GM10266 (cell line): Measurements from ENCODE around the gene PRDM10.

Experiments used
- DNase-seq: peaks from one replicate; pipeline ENCODE4 v3.0.0; 2012; ENCODE audit errors: extremely low spot score
- TF ChIP-seq, protein P1 (sequence below): IDR thresholded peaks from 2 replicates; pipeline ENCODE4 v1.5.1; 2012; ENCODE audit warnings: mild to moderate bottlenecking, low read depth; ENCODE audit not compliant: control insufficient read depth, insufficient read depth; ENCODE audit errors: missing control alignments

The PRDM10 gene

DNA sequence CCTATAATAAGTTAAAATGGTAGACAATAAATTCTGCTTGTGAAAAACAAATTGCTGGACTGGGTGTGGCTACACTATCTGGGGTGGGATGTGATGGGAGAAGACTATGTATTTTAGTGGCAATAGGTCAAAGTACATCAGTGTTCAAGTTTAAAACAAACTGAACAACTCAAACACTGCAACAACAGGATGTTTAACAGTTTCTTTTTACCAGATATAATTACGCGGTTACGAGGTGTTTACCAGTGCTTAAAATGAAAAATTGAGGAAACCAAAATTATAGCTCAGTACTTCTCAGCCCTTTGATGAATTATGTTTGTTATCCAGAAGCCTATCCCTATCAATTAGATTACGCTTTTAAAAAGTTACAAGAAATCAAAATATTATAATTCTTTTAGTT, 3.2 kb downstream of the PRDM10 start:
- no peak for DNase-seq
- TF ChIP-seq, protein P1, sequence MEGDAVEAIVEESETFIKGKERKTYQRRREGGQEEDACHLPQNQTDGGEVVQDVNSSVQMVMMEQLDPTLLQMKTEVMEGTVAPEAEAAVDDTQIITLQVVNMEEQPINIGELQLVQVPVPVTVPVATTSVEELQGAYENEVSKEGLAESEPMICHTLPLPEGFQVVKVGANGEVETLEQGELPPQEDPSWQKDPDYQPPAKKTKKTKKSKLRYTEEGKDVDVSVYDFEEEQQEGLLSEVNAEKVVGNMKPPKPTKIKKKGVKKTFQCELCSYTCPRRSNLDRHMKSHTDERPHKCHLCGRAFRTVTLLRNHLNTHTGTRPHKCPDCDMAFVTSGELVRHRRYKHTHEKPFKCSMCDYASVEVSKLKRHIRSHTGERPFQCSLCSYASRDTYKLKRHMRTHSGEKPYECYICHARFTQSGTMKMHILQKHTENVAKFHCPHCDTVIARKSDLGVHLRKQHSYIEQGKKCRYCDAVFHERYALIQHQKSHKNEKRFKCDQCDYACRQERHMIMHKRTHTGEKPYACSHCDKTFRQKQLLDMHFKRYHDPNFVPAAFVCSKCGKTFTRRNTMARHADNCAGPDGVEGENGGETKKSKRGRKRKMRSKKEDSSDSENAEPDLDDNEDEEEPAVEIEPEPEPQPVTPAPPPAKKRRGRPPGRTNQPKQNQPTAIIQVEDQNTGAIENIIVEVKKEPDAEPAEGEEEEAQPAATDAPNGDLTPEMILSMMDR = no peak

GRCh38 chr11:129998905-129999304, 3.7 kb downstream of the PRDM10 start:
- TF ChIP-seq, protein P1 = no peak
- DNase-seq = no peak

DNA sequence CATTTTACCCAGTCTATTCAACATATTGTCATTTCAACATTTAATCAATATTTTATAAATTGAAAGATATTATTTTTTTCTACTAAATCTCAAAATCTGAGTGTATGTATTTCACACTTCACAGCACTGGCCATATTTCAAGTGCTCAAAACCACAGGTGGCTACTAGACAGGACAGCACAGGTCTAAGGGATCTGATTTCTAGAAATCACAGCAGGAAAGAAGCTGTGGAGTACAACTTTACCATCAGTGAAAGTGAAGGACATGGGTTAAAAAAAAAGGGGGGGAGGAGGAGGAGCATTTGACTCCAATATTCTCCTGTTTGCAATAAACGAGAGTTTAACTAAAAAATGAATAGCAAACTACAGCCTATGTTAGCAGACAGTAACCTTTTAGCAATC, 4.5 kb downstream of the PRDM10 start:
- DNase-seq = no peak

DNA sequence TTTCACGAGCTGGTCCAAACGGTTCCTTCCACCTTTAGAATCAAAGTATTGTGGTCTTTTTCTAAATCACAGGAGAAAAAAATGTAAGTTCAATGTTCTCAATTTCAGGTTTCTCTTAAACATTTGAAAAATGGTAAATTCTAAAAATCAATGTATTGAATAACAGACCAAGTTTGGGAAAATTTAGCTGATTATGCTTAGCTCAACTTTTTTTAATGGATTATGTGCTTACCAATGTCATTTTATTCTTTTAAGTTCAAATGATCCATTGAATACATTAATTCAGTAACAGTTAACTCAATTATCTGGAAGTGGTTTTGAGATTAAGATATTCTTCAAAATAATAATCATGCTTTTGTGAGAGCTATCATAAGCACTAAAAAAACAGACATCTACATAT, 5.1 kb downstream of the PRDM10 start:
- TF ChIP-seq, protein P1 = no peak
- DNase-seq = no peak

More for the DNA sequence above, 4.5 kb downstream of the PRDM10 start:
- TF ChIP-seq, protein P1 = no peak

DNA sequence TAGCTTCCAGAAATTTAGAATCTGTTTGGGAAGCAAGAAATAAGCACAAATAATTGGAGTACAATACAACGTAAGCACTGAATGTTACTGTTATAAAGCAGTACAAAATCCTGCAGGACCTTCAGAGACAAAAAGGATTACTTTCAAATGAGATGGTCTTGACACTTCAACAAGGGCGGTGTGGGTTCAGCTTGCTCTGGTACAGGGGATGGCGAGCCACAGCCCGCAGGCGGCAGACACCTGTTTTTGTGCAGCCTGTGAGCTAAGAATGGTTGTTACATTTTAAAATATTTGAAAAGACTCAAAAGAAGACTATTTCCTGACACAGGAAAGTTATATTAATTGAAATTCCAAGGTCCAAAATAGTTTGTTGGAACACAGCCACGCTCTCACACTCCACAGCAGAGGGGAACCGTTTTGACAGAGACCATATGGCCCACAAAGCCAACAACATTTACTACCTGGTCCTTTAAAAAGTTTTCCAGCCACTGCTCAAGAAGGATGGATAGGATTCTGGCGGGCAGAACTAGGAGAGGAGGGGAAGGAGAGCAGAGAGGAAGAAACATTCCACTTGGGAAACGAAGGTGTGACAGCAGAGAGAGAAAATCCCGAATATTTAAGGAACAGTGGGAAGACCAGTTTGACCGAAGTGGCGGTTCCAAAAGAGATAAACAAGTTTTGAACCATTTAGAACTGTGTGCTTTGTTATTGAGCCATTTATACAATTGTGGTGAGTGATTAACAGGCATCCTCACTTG, 6.3 kb downstream of the PRDM10 start:
- no peak for DNase-seq
- TF ChIP-seq, protein P1 = no peak

- DNase-seq = no peak
Observed at GRCh38 chr11:129995163-129995562, 7.5 kb downstream of the PRDM10 start.

More at GRCh38 chr11:129995163-129995562, 7.5 kb downstream of the PRDM10 start:
- TF ChIP-seq, protein P1 = no peak
